K562 treated with DMSO at 1 percent for 4 hours (cell line): ENCODE results near the gene SELENBP1. TPM values are rescaled to one million over a fixed set of nuclear protein-coding genes. Genes with fewer than 3 reads are reported as not detected.

Experiments used
- total RNA-seq: library from RNA; unstranded; fragments of 300-600 nt; gene quantifications from 2 replicates; pipeline ENCODE4 v1.2.3, GENCODE V29; 2022; ENCODE audit not compliant: insufficient read depth

Gene SELENBP1
- total RNA-seq, result 38.9 and 48.8 TPM in 2 replicates

GRCh38 chr1:151372058-151372934 is at the start of gene SELENBP1:
Gene SELENBP1 (minus strand): TSS chr1:151372705. CDS start chr1:151372641, 64 bp downstream.

GRCh38 chr1:151399324-151400171 is 27.0 kb upstream of the SELENBP1 start, which contains the start of gene PSMB4:
Gene PSMB4 (plus strand): TSS chr1:151399573. CDS start chr1:151399588, 15 bp downstream.

DNA sequence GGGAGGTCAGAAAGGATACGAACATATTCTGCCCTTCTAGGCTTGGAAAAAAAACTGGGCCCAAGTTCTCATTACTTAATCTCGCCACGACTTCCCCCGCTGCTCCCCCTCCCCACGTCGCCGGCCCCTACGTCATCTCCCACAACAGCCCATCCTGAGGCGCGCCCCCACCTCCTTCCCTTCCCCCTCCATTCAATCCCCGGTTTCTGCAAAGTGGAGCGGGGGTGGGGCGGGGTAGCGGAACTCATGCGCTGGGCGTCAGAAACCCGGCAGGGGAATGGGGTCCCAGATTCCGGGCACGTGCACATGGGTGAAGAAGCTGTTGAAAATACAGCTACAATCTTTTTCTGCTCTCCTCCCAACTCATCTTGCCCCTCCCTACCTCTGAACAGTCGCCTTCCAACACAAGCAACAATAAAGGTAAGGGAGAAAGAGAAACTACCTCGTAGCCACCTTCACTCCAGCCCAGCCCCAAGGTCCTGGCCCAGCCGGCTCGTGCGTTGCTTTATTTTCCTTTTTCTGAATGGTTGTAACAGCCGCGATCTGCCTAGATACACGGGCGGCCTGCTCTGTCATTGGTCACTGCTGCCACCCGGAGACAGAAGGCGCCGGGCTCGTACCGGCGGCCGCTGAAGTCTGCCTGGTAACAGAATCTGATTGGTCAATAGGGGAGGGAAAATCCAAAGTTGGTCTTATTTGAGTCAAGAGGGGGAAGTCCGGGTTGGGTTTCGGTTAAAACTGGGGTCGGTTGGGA is 25.6 kb downstream of the SELENBP1 start, which contains the start of gene RFX5:
Gene RFX5, minus strand, starts transcription at position 484 of the 754 bp plus-strand sequence. CDS start 932 bp downstream, outside the sequence.

GRCh38 chr1:151327223-151327902 is 45.1 kb downstream of the SELENBP1 start, which contains the start of gene PI4KB:
Gene PI4KB (minus strand): TSS chr1:151327416. CDS start chr1:151316481, 10,935 bp downstream.

Other genes starting within 250 kb of the SELENBP1 start
- gene SEMA6C, start 226.1 kb downstream of the SELENBP1 start, total RNA-seq, result 2.6 and 4.4 TPM in 2 replicates
- gene TNFAIP8L2, start 216.1 kb downstream of the SELENBP1 start, total RNA-seq, result not detected in 2 replicates
- gene LYSMD1, start 206.8 kb downstream of the SELENBP1 start, total RNA-seq, result 1.6 and 3.4 TPM in 2 replicates
- 37.1 and 44.6 TPM in 2 replicates for gene SCNM1, start 206.6 kb downstream of the SELENBP1 start, total RNA-seq
- 3.8 TPM in 1 of 2 replicates, not detected in the other for gene TMOD4, start 196.7 kb downstream of the SELENBP1 start, total RNA-seq
- gene VPS72, start 182.5 kb downstream of the SELENBP1 start, total RNA-seq, result 58.4 and 60.6 TPM in 2 replicates
- gene PIP5K1A, start 174.2 kb downstream of the SELENBP1 start, total RNA-seq, result 17.1 and 23.3 TPM in 2 replicates
- gene PSMD4, start 118.0 kb downstream of the SELENBP1 start, total RNA-seq, result 281 and 328 TPM in 2 replicates
- 32.1 and 35.0 TPM in 2 replicates for gene ZNF687, start 90.4 kb downstream of the SELENBP1 start, total RNA-seq
- gene PI4KB, start 45.3 kb downstream of the SELENBP1 start, total RNA-seq, result 45.5 and 52.6 TPM in 2 replicates
- 16.9 TPM in 2 replicates for gene RFX5, start 25.5 kb downstream of the SELENBP1 start, total RNA-seq
- 440 and 455 TPM in 2 replicates for gene PSMB4, start 26.9 kb upstream of the SELENBP1 start, total RNA-seq
- gene POGZ, start 86.8 kb upstream of the SELENBP1 start, total RNA-seq, result 16.4 and 20.7 TPM in 2 replicates
- not detected in 2 replicates for gene CGN, start 138.7 kb upstream of the SELENBP1 start, total RNA-seq
- 7.3 and 7.4 TPM in 2 replicates for gene TUFT1, start 167.6 kb upstream of the SELENBP1 start, total RNA-seq
- gene SNX27, start 239.3 kb upstream of the SELENBP1 start, total RNA-seq, result 3.8 and 4.0 TPM in 2 replicates